DND-41 (cell line): ENCODE measurements around the gene HSPA12A.

Experiments
- ATAC-seq: fragments of 200-7000 bp; cut with Tn5 transposase; 3 replicates; pipeline ENCODE4 v1.9.1; 2021; ENCODE audit warnings: low read depth; ENCODE audit not compliant: insufficient read depth
- DNase-seq: peaks from one replicate; pipeline ENCODE4 v3.0.0-alpha.2; 2020
- H2AFZ ChIP-seq: 2 replicates; pipeline ENCODE4 v1.6.0; 2012; ENCODE audit warnings: low read depth, low read length
- H3K27ac ChIP-seq: 2 replicates; pipeline ENCODE4 v1.5.1; 2012; ENCODE audit warnings: low read length, inconsistent platforms
- H3K27me3 ChIP-seq: fragments of 200-600 bp; sonication (generic); 2 replicates; pipeline ENCODE4 v1.6.0; 2012; ENCODE audit warnings: low read length, mild to moderate bottlenecking, inconsistent platforms; ENCODE audit not compliant: insufficient read depth, poor library complexity
- H3K36me3 ChIP-seq: 2 replicates; pipeline ENCODE4 v1.5.1; 2012; ENCODE audit warnings: low read length, inconsistent platforms; ENCODE audit not compliant: insufficient read depth
- H3K4me1 ChIP-seq: 2 replicates; pipeline ENCODE4 v1.5.1; 2012; ENCODE audit warnings: mild to moderate bottlenecking, low read length; ENCODE audit not compliant: insufficient read depth
- H3K4me2 ChIP-seq: 2 replicates; pipeline ENCODE4 v1.6.0; 2012; ENCODE audit warnings: mild to moderate bottlenecking, moderate library complexity, low read length, inconsistent platforms; ENCODE audit not compliant: insufficient read depth
- H3K4me3 ChIP-seq, 2 experiments: fragments of 200-600 bp in 1 of 2; shearing (Covaris generic) in 1 of 2; 2 replicates each; pipeline ENCODE4 v1.5.1; 2012 to 2016; ENCODE audit warnings: inconsistent platforms in 2 of 2, low read length in 2 of 2, mild to moderate bottlenecking in 2 of 2, low read depth in 1 of 2, moderate library complexity in 1 of 2
- H3K79me2 ChIP-seq: 2 replicates; pipeline ENCODE4 v1.6.0; 2012; ENCODE audit warnings: low read length, inconsistent platforms; ENCODE audit not compliant: insufficient read depth
- H3K9ac ChIP-seq: 2 replicates; pipeline ENCODE4 v1.6.0; 2012; ENCODE audit warnings: low read depth, mild to moderate bottlenecking, inconsistent platforms, low read length, moderate library complexity
- H3K9me3 ChIP-seq: 2 replicates; pipeline ENCODE4 v1.5.1; 2012; ENCODE audit warnings: low read length, moderate library complexity, mild to moderate bottlenecking, inconsistent platforms; ENCODE audit not compliant: insufficient read depth, severe bottlenecking
- H4K20me1 ChIP-seq: 2 replicates; pipeline ENCODE4 v1.6.0; 2012; ENCODE audit warnings: low read length; ENCODE audit not compliant: insufficient read depth
- EZH2 ChIP-seq: IDR thresholded peaks from 3 replicates; pipeline ENCODE4 v1.6.1; 2012; ENCODE audit warnings: borderline replicate concordance, low read depth, mild to moderate bottlenecking, moderate library complexity, low read length, inconsistent platforms; ENCODE audit not compliant: severe bottlenecking
- TF ChIP-seq, protein P1 (sequence below): IDR thresholded peaks from 2 replicates; pipeline ENCODE4 v1.5.1; 2012; ENCODE audit warnings: borderline replicate concordance, low read length, moderate library complexity, mild to moderate bottlenecking; ENCODE audit not compliant: poor library complexity, severe bottlenecking; ENCODE audit errors: extremely low read depth

Gene HSPA12A

DNA sequence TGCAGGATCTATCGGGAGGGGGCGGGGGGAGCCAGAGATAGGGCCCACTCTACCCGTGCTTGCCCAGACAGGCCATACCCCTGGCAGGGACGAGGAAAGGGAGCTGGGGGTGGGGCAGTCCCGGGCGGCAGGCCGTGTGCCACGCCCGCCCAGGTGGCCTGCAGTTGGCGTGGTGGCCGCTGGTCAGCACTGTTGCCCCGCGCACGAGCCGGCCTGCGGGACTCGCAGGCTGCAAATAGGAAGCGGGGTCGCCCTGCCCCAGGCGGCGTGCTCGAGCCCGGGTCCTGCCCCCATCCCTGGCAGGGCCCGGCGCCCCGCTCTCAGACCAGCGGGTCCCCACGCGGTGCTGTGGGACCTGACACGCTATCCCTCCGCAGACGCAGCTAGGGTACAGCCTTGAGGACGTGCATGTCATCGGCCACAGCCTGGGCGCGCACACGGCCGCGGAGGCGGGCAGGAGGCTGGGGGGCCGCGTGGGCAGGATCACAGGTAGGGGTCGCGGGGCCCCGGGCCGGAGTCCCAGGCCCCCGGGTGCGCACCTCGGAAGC lies 114.9 kb downstream of the HSPA12A start:
- no peaks in the 10 kb centered on the region for H3K36me3 ChIP-seq
- no peaks in the 10 kb centered on the region for H4K20me1 ChIP-seq
- no peak overlapping the region for H3K4me3 ChIP-seq
- TF ChIP-seq, protein P1, sequence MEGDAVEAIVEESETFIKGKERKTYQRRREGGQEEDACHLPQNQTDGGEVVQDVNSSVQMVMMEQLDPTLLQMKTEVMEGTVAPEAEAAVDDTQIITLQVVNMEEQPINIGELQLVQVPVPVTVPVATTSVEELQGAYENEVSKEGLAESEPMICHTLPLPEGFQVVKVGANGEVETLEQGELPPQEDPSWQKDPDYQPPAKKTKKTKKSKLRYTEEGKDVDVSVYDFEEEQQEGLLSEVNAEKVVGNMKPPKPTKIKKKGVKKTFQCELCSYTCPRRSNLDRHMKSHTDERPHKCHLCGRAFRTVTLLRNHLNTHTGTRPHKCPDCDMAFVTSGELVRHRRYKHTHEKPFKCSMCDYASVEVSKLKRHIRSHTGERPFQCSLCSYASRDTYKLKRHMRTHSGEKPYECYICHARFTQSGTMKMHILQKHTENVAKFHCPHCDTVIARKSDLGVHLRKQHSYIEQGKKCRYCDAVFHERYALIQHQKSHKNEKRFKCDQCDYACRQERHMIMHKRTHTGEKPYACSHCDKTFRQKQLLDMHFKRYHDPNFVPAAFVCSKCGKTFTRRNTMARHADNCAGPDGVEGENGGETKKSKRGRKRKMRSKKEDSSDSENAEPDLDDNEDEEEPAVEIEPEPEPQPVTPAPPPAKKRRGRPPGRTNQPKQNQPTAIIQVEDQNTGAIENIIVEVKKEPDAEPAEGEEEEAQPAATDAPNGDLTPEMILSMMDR = no peak
- TF ChIP-seq EZH2 = no peak
- H3K9ac ChIP-seq = no peak overlapping the region
- H3K9me3 ChIP-seq = no peaks in the 10 kb centered on the region
- H3K4me2 ChIP-seq = no peak overlapping the region
- H3K27ac ChIP-seq = no peak overlapping the region
- H3K4me1 ChIP-seq = no peaks in the 10 kb centered on the region
- DNase-seq (no peak), ATAC-seq (no peak)
- no peaks in the 10 kb centered on the region for H3K79me2 ChIP-seq
- H3K27me3 ChIP-seq = no peaks in the 10 kb centered on the region
- no peak overlapping the region for H2AFZ ChIP-seq

DNA sequence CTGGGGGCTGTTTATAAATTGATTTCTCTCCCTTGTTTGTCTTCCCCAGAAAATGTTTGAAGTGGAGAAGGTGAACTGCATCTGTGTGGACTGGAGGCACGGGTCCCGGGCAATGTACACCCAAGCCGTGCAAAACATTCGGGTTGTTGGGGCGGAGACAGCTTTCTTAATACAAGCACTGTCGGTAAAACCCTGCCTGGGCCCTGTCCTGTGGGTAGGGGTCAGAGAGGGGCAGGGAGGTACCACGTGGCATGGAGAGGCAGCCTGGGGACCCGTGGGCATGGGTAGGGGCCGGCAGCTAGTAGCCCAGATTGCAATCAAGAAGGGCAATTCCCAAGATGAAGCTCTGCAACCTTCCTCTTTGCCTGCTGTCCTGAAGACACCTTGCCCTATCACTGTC lies 115.6 kb downstream of the HSPA12A start:
- no peak overlapping the region for H3K4me3 ChIP-seq
- H3K4me1 ChIP-seq = no peaks in the 10 kb centered on the region
- H3K27me3 ChIP-seq = no peaks in the 10 kb centered on the region
- ATAC-seq (no peak), DNase-seq (no peak)
- no peak overlapping the region for H3K27ac ChIP-seq
- no peaks in the 10 kb centered on the region for H3K79me2 ChIP-seq
- H4K20me1 ChIP-seq = no peaks in the 10 kb centered on the region
- TF ChIP-seq, protein P1 = no peak
- no peak for TF ChIP-seq EZH2
- no peak overlapping the region for H3K4me2 ChIP-seq
- no peak overlapping the region for H3K9ac ChIP-seq
- H3K9me3 ChIP-seq = no peaks in the 10 kb centered on the region
- no peaks in the 10 kb centered on the region for H3K36me3 ChIP-seq
- H2AFZ ChIP-seq = no peak overlapping the region

DNA sequence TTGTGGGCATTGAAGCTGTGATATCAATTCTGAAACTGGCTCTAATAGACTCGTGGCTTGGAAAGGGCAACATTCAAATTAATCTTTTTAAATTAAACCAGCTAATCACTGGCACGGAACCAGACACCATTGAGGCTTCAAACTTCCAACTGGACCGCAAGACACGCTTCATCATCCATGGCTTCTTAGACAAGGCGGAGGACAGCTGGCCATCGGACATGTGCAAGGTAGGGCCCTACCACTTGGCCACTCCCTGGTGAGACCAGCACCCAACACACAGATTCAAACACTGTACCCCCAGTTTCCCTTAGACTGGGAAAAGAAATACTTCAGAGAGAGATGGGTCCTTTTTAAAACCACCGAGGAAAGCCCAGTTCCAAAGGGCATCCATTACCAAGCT lies 116.5 kb downstream of the HSPA12A start:
- no peak for DNase-seq
- H3K4me3 ChIP-seq = no peak overlapping the region
- H3K79me2 ChIP-seq = no peaks in the 10 kb centered on the region
- no peaks in the 10 kb centered on the region for H3K4me1 ChIP-seq
- no peak for ATAC-seq
- TF ChIP-seq, protein P1 = no peak
- no peak for TF ChIP-seq EZH2
- H3K36me3 ChIP-seq = no peaks in the 10 kb centered on the region
- no peak overlapping the region for H3K4me2 ChIP-seq
- H4K20me1 ChIP-seq = no peaks in the 10 kb centered on the region
- no peaks in the 10 kb centered on the region for H3K27me3 ChIP-seq
- H3K9me3 ChIP-seq = no peaks in the 10 kb centered on the region
- H3K27ac ChIP-seq = no peak overlapping the region
- no peak overlapping the region for H3K9ac ChIP-seq
- no peak overlapping the region for H2AFZ ChIP-seq
